DMS114 treated with DMSO at 0.1 percent for 48 hours (cell line): ENCODE results near the gene CCDC83.
"Not testable (repeated sequence)": the region's sequence is repeated elsewhere in the genome, so short reads cannot be mapped to it uniquely, and the experiment has no call there.

Source experiments
- DNase-seq: peaks from one replicate; lab custom pipeline; 2025; ENCODE audit not compliant: unreplicated experiment; lab: John Stamatoyannopoulos, UW

Gene CCDC83

DNA sequence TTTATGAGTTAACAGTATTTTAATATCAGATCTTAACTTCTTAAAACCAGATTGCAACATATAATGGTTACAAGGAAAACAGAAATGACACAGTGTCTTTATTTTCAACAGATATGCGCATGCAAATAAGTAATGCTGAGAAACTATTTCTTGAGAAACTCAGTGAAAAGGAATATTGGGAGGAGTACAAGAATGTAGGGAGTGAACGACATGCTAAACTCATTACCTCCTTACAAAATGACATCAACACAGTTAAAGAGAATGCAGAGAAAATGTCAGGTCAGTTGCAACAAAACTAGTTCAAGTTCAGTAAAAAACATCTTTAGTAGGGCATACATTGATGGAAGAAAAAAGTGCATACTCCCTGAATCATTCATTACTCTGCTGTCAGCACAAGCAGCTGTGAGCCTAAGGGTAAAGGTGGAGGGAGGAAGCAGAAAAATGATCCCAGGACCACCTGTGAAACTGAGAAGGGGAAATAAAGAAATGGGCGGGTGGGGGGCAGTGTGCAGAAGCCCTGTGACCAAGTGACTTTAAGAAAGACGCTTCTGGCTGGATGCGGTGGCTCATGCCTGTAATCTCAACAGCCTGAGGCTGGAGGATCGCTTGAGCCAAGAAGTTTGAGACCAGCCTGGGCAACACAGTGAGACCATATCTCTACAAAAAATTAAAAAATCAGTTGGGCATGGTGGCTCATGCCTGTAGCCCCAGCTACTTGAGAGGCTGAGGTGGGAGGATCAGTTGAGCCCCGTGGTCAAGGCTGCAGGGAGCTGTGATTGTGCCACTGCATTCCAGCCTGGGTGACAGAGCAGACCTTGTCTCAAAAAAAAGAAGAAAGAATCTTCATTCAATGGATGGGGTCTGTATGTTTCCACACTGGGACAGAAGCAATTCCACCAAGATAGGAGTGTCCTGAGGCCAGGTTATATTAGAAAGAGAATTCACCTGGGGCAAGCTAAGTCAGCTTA is 31.2 kb downstream of the CCDC83 start:
- DNase-seq = no peak

DNA sequence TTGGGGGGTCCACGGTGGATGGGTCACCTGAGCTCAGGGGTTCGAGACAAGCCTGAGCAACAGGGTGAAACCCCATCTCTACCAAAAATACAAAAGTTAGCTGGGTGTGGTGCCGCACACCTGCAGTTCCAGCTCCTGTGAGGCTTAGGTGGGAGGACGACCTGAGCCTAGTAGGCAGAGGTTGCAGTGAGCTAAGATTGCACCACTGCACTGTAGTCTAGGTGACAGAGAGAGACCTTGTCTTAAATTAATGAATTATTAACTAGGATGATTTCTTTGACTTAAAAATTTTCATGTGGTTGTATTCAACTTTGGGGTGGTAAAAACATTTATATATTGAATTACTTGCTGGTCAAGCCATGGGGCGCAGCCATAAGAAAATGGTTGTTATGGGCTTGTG is 33.9 kb downstream of the CCDC83 start:
- no peak for DNase-seq

DNA sequence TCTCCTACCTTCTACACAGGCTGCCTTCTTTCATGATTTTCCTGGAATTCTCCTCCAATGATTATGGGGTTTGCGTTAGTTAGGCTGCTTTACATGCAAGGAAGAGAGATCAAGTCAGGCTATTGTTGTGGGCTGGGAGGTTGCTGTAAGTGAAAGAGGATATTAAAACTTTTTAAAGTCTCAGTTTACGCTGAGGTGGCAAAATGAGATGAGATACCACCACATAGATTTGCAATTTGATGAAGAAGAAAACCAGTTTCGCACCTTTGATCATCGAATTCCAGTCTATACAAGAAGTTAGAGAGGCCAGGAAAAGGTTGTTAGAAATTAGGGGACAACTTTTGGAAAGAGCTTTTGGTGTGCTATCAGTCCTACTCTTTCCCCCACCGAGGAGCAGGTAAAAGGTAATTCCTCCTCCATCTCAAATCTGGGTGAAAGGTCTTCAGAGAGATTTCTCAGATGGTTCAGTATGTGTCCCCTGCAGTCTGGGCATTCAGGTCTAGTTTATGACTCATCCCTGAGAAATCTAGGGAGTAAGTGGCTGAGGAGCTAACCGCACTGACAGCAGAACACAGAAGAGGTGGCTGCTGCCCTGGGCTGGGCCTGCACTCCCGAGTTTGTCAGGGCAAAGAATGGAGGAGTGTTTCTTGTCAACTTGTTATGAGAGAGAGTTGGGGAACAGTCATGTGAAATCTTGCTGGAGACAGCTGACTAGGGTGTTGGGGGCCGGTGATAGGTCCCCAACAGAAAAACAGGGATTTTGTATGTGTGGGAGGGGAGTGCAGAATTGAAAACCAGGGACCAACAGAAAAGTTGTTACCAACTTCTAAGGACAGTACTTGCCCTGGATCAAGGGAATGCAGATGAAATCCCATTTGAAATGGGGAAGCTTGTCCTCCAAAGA is 34.7 kb downstream of the CCDC83 start:
- DNase-seq = no peak

DNA sequence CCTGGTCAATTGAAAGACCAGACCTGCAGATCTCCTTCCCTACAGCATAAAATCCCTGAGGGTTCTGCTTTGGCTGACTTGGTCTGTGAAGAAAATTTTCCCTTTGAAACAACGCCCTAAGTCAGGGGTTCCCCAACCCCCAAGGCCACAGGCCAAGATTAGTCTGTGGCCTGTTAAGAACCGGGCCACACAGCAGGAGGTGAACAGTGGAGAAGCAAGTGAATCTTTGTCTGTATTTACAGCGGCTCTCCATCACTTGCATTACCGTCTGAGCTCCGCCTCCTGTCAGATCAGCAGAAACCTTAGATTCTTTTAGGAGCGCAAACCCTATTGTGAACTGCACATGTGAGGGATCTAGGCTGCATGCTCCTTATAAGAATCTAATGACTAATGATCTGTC is 38.2 kb downstream of the CCDC83 start:
- no peak for DNase-seq

DNA sequence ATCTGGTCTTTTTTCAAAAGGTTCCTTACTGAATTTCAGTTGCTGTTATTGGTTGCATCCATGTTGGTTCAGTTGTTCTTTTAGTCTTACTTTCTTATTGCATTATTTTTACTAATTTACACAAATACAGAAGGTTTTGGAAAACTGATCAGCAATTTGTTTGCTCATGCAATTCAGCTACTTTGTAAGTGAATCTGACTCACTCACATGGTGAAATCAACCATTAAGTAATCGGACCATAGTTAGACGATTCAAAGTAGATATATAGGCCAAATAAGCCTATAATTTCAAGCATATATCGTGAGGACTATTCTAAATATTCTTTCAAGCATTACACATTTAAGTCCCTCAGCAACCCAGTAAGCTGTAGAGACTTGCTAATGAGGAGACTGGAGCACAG is 41.7 kb downstream of the CCDC83 start:
- DNase-seq = no peak

DNA sequence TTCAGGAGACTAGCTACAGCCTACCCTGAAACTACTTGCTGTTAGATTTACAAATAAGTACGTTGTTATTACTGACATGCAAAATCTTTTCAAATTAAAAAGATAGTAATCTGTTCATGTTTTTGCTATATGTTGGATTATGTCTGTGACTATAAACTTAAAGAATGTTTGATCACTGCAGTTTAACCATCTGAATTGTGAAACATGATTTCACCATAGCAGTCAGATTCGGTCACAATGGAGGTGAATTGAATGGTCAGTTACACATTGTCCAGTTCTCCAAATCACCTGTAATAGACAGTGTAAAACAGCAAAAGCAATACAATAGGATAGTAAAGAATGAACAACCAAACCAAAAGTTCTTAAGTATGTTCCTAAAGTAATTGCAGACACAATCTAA is 43.3 kb downstream of the CCDC83 start:
- DNase-seq = no peak

DNA sequence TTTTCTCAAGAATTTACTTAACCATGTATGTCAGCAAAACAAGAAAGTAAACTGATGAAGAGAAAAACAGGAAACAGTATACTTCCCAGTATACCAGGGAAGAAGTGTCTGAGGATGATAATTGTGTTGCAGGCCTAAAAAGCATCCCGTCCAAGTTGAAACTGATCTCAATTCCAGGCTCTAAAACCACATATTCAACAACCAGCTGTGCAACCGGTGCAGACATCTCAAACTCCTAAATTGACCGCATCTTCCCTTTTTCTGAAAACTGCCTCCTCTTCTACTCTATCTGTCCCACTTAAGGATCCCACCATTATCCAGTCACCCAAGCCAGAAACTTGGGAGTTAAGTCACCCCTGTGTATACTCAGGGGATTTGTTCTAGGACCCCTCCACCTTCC is 47.2 kb downstream of the CCDC83 start:
- no peak for DNase-seq

DNA sequence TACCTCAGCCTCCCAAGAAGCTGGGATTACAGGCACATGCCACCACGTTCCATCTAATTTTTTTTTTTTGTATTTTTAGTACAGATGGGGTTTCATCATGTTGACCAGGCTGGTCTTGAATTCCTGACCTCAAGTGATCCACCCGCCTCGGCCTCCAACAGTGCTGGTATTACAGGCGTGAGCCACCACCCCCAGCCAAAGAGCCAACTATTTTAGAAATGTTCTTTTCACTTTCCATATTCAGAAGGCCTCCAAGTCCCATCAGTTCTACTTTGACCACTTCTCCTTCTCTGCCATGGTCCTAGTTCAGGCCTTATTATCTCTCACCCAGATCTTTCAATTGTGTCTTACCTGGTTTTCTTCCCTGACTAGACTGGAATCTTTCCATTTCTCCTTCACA is 48.2 kb downstream of the CCDC83 start:
- no peak for DNase-seq

DNA sequence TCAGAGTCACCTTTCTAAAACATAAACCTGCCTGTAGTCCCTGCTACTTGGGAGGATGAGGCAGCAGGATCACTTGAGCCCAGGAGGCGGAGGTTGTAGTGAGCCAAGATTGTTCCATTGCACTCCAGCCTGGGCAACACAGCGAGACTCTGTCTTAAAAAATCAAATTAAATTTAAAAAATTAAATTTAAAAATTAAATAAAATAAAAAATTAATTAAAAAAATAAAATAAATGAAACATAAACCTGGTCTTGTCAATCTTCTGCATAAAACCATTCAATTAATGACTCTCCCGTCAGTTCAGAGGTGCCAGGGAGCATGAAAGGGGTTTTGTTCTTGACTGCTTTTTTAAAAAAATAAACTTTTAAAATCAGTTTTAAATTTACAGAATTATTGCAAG is 48.6 kb downstream of the CCDC83 start:
- no peak for DNase-seq

DNA sequence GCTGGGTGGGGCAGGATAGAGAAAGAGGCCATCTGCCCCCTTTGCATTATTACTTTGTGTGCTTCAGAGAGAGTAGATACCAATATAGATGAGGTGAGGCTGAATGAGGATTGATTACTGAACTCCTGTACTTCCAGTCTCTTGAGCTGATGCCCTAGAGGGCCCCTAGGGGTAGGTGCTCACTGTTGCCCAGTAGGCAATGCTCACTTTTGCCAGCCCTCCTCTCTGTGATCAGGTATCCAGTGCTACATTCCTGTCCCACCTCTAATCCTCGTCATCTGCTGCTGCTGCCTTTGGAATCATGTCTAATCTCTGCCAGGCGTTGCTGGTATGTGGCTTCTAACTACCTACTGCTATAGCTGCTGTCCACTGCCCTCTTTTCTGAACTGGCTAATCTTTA is 57.2 kb downstream of the CCDC83 start:
- no peak for DNase-seq

DNA sequence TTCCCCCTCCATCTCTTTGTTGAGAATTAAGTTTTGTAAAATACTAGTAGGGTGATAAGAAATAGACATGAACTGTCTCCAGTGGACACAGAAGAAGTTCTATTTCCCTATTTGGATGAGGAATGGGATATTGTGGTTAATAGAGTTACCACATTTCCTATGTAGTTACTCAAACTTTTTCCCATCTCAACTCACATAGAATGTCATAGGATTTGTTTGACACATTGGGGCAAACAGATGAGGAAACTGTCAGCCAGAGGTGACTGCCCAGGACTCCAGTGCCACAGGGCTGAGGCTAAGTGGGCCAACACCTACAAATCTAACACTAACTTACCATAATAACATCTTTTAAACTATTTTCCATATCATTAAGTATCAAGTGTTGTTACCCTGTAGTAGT is 58.3 kb downstream of the CCDC83 start:
- DNase-seq = no peak

DNA sequence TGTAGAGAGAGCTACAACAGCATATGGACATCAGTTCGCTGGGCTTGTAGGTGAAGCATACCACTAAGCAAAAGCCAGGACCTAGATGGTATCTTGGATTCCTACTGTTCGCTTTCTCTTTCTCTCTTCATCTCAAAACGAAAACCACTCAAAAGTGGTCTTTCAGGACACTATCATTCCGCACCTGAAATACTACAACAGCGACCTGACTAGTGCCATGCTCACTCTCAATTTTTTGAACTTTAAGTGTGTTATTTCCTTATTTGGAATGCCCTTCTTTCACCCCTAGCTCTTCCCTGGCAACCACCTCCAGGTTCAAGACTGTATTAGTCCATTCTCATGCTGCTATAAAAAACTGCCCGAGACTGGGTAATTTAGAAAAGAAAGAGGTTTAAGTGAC is 59.2 kb downstream of the CCDC83 start:
- no peak for DNase-seq

DNA sequence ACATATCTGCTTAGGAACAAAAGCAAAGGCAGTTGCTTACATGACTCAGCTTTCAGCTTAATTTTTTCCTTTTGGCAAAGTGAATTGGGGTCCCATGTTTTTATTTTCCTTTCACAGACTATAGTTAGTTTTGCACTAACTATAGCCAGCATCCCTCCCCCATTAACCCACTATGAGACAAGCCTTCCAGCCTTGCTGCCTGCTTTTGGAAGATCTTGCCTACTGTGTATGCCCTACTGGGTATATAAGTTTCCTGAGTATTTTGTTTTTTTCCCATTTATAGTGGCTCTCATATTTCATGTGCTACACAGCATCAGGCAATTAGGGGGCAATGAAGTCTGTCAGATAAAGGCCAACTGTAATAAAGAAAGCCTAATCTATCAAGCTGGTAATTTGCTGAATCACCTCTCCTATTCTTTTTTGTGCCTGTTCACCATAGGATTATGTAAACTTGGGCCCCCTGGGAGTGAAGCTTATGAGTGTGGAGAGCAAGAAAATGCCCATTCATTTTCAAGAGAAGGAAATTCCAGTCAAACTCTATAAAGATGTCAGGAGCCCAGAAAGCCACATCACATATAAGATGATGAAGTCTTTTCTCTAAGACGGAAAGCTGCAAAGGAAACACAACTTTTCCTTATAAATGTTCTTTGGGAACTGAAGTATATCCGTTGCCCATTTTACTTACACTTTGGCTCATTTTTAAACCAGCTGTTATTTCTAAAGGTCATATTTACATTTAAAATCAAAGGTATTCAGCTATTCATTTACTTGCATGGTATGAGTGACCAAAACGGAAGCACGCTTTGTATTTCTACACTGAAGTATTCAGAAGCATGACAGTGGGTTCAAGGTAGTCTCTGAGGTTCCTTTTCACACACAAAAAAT is 64.0 kb downstream of the CCDC83 start:
- DNase-seq = no peak

DNA sequence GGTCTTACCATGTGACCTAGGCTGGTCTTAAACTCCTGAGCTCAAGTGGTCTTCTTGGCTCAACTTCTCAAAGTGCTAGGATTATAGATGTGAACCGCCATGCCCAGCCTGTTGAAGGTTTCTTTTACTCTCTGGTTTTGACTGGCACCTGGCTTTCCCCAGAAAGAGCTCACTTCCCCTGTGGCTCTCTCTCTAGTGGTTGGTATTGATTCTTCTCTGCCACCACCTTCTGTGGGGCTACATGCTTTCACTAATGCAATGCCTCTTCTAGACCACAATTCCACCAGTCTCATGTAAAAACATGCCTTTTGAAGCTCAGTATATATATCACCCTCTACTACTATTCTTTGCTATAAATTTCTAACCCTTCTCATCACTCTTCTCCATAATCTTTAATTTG is 67.2 kb downstream of the CCDC83 start:
- DNase-seq = no peak

DNA sequence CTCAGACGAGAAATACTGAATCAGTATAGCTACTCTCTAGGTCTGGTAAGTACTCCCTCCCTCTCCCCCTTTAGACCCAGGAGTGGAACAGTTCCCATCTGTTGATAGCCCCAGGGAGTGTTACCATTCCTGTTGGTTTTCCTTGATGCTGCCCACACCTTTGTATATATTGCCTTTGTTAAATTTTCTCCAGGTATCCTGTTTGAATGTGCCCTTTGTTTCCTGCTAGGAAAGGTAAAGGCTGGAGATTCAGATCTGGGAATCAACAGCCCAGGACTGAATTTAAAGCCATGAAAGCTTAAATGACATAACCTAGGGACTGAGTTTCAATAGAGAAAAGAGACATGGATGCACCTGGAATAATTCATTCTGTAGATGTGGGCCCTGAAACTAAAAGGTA is 68.3 kb downstream of the CCDC83 start:
- no peak for DNase-seq

DNA sequence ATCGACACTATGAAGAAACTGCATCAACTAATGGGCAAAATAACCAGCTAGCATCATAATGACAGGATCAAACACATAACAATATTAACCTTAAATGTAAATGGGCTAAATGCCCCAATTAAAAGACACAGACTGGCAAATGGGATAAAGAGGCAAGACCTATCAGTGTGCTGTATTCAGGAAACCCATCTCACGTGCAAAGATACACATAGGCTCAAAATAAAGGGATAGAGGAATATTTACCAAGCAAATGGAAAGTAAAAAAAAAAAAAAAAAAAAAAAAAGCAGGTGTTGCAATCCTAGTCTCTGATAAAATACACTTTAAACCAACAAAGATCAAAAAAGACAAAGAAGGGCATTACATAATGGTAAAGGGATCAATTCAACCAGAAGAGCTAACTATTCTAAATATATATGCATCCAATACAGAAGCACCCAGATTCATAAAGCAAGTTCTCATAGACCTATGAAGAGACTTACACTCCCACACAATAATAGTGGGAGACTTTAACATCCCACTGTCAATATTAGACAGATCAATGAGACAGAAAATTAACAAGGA is 71.6 kb downstream of the CCDC83 start:
- not testable (repeated sequence) for DNase-seq

DNA sequence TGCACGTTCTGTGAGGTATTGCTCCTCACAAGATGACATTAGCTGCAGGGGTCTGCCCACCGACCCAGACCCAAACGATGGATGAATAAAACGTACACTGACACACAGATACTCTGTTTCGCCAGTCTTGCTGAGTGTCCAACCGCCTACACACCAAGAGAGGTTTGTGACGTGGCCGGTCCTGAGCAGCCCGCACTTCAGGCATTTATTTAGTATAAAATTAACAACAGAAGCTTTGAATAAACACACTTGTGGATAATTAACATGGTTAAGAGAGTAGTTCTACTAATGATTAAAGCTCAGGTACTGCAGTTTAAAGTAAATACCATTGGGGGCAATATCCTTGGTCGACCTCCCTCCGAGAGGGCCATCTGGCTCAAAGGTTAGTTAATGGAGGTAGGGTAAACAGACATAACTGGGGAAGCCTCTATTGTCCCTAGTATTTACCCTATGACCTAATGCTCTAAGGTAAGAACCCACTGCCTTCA is 75.7 kb downstream of the CCDC83 start:
- no peak for DNase-seq

DNA sequence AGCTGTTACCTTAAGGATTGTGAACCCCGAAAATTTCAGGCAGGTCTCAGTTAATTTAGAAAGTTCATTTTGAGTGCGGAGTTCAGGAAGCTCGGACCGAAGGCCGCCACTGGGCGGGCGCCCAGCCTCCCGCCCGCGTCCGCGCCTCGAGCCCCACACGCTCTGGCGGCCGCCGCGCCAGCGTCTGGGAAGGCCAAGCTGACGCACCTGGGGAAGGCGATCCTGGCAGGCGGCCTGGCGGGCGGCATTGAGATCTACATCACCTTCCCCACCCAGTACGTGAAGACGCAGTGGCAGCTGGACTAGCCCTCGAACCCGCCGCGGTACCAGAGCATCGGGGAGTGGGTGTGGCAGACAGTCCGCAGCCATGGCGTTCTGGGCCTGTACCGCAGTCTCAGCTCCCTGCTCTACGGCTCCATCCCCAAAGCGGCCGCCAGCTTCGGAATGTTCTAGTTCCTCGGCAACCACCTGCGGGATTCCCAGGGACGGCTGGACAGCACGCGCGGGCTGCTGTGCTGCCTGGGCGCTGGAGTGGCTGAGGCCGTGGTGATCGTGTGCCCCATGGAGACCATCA is 79.5 kb downstream of the CCDC83 start:
- no peak for DNase-seq

DNA sequence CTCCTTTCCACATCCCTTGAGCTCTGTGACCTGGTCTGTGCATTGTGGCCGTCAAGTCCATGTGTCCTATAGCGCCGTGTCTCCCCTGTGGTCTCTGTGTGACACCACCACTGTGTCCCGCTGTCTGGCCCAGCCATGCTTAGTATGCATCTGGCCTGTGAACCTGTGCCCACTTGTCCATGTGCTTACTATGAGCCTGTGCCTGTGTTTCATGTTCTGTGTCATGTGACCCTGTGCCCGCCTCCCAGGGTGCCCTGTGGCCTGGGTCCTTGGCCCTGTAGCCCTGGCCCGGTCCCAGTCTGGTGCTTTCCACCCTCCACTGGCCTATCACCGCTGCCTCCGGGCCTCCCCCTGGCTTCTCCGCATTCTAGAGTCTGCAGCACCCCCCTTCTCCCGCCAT is 80.6 kb downstream of the CCDC83 start:
- DNase-seq = no peak

DNA sequence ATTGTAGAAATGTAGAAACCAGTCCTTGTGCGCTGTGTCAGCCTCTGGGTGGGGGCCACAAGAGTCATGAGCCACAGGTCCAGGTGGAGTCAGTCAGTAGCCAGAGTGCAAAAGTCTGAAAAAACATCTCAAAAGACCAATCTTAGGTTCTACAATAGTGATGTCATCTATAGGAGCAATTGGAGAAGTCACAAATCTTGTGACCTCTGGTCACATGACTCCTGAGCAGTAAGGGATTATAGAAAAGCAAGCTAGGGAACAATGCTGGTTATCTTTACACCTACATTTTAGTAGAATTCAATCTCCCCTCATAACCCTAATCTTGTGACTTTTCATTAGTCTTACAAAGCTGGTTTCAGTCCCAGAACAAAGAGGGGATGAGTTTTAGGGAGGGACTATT is 82.7 kb downstream of the CCDC83 start:
- no peak for DNase-seq
